ENCODE data around the gene FGD6.

FGD6 gene

DNA sequence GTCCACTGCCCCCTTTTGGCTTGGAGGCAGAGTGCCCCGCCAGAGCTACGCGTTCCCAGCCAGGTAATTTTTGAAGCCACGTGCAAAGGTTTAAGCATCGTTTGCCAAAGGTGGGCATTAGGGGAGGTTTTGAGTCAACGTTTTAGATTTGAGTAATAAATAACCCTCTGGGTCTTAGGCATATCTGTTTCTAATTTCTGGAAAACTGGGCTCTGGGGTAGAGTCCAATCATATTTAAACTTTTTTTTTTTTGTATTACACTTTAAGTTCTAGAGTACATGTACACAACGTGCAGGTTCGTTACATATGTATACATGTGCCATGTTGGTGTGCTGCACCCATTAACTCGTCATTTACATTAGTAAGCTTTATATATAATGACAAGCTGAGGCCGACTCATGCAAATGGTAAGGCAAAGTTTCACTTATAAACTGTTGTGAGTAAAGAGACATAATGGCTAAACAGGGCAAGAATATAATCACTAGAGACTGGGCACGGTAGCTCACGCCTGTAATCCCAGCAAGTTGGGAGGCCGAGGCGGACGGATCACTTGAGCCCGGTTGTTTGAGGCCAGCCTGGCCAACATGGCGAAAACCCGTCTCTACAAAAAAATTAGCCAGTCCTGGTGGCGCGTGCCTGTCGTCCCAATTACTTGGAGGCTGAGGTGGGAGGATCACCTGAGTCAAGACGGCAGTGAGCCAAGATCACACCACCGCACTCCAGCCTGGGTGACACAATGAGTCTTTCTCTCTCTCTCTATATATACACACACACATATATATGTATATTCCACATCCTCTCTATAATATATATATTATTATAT, 143.4 kb downstream of the FGD6 start:
- no peak for DNase-seq

DNA sequence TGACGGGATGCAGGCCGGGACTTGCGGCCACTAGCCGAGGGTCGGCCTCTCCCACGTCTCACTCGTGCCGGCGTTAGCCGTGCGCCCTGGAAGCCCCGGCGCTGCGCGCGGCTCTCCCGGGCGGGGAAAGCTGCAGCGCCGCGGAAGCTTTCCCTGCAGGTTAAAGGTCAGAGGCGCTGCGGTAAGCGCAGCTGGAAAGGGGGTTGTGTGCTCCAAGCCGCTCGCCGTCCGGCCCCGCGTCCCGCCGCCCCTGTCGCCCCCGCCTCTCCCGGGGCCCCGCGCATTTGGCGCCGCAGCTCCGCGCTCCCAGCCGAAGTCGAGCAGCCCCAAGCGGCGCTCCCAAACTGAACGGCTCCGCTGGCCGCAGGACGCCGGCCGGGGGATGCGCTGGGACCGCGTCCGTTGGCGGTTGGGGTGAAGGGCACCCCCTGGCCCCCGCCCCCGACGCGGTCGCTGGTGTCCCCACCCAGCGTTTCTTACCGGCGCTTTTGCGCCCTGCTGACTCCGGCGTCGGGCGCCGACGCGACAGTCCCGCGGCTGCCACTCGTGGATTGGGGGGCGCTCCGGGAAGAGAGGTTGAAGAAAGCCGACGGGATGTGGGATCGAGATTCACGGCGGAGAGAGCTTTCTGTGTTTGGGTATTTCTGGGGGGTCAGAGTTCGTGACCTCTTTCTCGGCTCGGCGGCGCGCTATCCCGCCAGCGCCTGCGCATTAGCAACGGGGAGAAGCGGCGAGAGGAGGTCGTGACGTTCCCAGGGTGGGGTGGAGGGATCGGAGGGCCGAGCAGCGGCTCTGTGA, 144.2 kb downstream of the FGD6 start, which contains the start of gene NR2C1:
NR2C1 (minus strand) TSS at position 719 of the 798 bp plus-strand sequence. CDS start 6,234 bp downstream, outside the sequence.
- DNase-seq: peak; percentile 98

DNA sequence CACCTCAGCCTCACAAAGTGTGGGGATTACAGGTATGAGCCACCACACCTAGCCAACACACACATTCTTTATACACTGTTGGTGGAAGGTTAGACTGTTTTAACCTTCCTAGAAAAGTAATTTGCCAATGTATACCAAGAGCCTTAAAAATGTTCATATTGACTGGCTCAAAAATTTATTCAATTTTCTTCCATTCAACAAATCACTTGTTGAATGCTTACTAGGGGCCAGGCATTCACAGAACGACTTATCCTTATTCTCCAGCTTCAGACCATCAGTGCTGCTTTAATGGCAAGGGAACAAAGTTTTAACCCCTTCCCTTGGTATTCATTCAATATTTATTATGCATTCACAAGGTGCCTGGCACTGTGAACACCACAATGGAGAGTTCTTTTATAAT, 146.9 kb downstream of the FGD6 start:
- DNase-seq: no peak

DNA sequence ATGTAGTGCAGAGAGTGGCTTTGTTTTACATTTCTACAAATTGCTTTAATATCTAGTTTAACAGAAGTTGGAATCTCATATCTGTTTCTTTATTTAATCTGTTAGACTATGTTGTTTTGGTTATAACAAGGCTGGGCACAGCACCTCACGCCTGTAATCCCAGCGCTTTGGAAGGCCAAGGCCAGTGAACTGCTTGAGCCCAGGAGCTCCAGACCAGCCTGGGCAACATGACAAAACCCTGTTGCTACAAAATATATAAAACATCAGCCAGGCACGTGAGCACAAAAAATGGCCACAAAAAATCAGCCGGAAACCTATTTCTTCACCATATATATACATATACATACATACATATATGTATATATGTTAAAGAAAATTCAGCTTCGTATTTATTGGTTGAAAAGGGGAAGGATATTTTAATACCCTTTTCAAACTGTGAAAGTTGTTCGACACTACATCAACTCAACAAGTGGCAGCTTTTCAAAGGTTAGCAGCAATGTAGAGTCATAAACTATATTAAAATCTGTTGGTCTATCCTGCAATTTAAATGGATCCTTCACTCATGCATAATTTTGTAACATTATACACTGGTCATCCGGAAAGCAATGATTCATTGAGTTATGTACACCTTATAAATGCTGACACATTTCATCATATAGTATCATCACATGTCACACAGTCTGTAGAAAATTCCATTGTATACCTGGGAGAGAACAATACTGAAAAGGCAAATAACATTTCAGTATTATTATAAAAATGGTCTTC, 151.0 kb downstream of the FGD6 start:
- no peak for DNase-seq

DNA sequence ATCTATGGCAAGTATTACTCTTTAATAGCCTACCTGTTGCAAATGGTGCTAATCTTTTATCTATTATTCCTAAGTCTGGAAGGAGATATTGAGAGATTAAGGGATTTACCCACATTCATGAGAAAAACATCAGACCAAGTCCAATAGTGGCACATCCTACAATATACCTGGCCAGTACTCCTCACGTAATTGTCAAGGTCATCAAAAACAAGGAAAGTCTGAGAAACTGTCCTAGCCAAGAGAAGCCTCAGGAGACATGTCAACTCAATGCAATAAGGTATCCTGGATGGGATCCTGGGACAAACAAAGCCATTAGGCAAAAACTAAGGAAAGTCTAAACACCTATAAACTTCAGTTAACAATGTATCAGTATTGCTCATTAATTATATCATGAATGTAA, 156.3 kb downstream of the FGD6 start:
- DNase-seq: no peak

DNA sequence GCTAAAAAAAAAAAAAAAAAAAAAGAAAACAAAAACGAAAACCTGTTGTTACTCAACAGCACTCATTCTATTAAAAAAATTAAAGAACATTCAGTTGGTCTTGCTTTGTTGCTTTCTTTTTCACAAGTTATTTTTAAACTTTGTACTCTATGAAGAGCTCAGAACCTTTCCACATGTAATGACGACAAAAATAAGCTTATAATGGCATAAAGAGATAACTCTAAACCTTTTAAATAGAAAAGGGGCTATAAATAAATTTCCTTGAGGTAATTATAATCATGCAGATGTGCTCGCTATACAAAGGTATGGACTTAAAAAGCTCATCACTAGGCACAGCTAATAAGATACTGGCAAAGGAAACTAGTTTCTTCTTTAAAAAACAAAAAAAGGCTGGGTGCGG, 157.3 kb downstream of the FGD6 start:
- DNase-seq: no peak

DNA sequence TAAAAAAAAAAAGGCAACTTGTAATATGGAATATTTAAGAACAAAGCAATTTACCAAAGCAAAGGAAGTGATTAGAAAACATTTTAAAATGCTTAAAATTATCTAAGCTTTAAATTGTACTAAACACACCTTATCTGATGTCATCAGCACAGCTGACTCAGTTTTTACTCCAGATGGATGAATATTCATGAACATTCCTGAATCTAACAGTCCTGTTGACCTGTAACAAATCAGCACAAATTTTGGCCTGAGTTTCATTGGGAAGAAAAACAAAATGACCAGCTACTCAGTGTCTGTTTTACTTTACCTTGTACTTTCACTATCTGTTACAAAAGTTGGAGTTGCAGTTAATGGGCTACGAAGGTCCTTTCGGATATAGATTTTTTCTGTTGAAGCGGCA, 159.8 kb downstream of the FGD6 start:
- no peak for DNase-seq

DNA sequence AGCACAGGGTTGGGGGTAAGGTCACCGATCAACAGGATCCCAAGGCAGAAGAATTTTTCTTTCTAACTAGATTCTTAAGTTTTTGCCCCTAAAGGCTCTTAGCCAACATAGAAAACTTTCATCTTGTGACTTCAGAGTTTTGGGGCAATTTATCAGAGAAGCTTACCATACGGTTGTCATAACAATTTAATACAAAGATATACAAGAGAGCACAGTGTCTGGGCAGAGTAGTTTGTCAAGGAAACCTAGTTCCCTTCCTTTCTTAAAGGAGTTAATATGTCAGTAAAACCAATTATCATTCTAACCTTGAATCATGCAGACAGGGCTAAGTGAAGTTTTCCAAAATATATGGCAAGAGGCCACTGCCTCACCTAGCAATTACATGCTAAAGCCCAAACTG, 162.2 kb downstream of the FGD6 start:
- peak; percentile 11 for DNase-seq

DNA sequence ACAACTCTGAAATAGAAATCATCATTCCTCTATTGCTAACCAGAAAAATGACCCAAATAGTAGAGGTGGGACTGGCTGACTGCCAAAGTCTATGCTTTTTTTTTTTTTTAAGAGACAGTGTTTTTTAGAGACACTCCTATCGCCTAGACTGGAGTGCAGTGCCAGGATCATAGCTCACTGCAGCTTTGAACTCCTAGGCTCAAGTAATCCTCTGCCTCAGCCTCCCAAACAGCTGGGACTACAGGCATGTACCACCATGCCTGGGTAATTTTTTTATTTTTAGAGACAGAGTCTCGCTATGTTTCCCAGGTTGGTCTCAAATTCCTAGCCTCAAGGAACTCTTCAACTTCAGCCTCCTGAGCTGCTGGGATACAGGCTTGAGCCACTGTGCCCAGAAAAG, 163.1 kb downstream of the FGD6 start:
- no peak for DNase-seq

DNA sequence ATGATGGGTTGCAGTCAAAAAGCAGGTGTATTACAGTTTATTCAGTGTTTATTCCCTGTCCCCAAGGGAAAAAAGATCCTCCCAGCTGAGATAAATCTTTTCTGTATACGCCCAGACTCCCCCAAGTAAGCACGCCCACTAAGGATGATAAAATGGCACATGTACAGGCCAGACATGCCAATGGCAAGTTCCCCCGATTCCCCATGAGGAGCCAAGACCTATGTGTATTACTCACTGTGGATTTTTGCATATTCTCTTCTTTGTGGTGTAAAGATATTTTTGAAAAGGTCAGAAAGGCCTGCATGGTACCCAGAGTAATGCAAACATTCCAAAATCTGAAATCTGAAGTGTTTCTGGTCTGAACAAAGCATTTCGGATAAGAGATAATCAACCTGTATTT, 166.0 kb downstream of the FGD6 start:
- no peak for DNase-seq

DNA sequence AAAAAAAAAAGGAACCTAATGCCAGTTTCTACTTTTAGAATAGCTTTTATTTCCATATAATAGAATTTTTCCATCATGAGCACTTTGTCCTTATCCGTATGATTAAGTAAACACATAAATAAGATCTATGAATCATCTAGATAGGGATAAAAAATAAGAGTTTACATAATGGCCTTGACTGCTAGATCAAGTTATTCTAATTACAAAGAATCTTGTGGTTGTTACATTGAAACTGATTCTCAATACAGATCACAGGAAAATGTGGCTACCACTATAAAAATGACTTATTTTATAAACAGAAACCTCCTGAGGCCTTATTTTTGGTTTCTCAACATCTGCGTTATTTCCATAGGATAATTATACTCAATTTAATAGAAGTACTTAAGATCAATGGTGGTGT, 179.4 kb downstream of the FGD6 start:
- DNase-seq: no peak

DNA sequence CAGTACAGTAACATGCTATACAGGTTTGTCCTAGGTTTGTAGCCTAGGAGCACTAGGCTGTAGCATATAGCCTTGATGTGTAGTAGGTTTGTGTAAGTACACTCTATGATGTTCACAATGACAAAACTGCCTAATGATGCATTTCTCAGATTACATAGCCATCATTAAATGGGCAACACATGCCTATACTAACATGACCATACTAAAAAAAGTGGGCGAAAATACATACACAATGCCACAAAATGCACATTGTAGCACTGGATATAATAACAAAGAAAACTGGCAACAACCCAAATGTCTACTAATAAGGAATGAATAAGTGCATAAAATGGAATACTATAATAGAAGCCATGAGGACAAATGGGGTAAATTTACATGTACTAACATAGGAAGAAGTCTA, 182.5 kb downstream of the FGD6 start:
- no peak for DNase-seq

All from eye (tissue), 1 donor.